ENCODE data around the gene TMEM92.
"Not testable (repeated sequence)": the region's sequence is repeated elsewhere in the genome, so short reads cannot be mapped to it uniquely, and the experiment has no call there.

Gene TMEM92

GRCh38 chr17:50301891-50302584 lies 27.8 kb downstream of the TMEM92 start:
- DNase-seq: no peak

DNA sequence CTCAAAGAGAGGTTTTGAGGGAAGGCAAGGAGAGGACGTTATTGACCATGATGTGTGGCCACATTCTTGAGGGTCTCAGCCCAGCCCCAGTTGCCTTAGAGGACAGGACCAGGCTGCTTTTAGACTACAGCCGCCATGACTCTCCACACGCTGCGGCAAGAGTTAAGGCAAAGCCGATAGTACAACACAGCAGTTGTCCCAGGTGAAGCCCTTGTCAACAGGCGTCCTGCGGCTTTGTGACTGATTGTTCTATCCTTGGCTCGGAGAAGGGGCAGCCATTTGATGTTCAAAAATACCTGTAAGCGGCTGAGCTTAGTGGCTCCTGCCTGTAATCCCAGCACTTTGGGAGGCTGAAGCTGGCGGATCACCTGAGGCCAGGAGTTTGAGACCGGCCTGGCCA lies 28.8 kb downstream of the TMEM92 start:
- no peak for DNase-seq

DNA sequence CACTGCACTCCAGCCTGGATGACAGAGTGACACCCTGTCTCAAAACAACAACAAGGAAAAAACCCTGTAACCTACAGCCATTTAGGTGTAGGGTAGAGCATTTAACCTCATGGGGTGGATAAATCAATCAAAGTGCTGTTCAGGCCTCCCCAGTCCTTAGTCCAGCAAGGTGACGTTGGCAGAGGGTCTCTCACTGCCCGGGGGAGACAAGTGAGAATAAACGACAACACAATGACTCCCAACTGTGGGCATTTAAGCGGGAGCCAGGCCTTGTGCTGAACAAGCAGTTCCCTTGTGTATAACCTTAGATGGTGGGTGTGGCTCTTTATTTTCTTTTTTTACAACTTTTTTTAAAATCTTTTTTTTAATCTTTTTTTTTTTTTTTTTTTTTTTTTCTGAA lies 29.3 kb downstream of the TMEM92 start:
- DNase-seq: no peak

- no peak for DNase-seq
Measured at GRCh38 chr17:50304781-50305404, 30.6 kb downstream of the TMEM92 start.

GRCh38 chr17:50307654-50308053 lies 33.4 kb downstream of the TMEM92 start:
- no peak for DNase-seq

DNA sequence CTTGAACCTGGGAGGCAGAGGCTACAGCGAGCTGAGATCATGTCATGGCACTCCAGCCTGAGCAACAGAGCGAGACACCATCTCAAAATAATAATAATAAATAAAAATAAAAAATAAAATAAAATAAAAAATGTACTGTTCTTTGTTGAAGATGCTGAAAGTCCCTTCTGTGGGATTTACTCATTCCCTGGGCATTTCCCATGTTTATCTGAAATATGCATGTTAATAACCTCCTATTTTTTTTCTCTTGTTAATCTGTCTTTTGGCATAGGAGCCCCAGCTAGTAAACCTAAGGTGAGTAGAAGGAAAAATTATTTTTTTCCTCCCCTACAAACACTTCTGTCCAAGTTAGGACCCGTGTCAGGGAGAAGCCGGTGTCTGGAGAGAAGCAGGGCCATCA lies 34.4 kb downstream of the TMEM92 start:
- DNase-seq: no peak

GRCh38 chr17:50310455-50311111 lies 36.3 kb downstream of the TMEM92 start:
- no peak for DNase-seq

DNA sequence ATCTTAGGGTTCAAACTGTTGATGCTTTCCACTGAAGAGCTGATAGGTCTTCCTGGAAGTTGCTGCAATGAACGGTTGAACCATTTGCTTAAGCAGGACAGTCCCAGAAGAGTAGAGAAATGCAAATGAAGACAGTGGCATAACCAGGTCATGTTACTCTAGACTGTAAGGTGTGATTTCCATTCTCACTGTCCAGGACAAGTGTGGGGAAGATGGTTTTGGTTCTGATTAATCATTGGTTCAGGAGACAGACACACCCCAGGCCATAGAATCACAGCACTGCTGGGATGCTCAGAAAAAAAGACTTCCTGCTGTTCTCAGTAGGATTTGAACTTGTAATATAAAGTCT lies 36.8 kb downstream of the TMEM92 start:
- no peak for DNase-seq

- no peak for DNase-seq
Measured at GRCh38 chr17:50311483-50311882, 37.2 kb downstream of the TMEM92 start.

DNA sequence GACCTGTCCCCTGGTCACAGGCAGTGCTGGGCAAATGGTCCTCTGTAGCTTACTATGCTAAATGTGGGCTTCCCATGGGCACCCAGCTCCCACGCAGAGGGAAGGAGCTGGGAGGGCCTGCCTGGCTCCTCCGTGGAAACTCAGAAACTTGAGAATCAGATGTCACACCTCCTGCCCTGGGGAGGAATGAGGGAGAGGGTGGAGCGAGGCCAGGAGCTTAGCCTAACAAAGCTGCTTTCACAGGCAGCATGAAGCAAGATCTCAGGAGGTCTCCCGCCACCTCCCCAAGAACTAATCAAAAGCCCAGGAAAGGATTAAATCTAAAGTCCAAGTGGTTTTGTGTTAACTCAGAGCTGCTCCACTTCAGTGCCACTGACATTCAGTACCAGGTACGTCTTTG lies 38.0 kb downstream of the TMEM92 start:
- DNase-seq: no peak

DNA sequence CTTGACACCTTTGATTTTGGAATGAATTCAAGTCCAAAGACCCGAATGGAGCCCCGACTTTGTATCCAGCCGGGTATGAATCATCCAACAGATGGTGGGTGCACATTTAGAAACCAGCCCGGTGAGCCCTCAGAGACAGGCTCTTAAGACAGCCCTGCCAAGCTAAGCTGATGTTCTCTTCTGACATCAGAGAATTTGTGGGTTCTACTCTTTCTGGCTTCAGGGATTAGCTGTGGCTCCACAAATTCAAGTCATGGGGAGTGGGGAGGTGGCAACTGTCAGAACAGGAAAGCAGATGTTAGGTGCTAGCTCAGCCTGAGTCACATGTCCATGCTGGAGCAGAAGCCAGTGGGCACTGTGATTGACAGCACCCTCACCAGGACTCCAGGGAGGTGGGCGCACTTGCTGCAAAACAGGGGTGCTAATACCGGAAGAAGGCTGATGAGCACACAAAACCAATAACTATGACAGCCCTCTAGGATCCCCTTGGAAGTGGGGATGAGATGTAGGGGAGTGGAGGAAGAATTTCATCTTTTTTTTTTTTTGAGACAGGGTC lies 40.3 kb downstream of the TMEM92 start:
- DNase-seq: no peak

- DNase-seq: no peak
Measured at GRCh38 chr17:50316016-50316587, 41.8 kb downstream of the TMEM92 start.

DNA sequence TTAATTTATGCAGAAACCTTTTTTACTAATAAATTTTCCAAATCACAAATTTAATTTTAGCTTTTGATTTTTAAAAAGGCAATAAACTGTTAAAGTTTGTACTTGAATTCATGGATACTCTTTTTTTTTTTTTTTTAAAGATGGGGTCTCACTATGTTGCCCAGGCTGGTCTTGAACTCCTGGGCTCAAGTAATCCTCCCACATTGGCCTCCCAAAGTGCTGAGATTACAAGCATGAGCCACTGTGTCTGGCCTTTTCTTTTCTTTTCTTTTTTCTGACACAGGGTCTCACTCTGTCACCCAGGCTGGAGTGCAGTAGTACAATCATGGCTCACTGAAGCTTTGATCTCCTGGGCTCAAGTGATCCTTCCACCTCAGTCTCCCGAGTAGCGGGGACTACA lies 42.4 kb downstream of the TMEM92 start:
- DNase-seq: not testable (repeated sequence)

DNA sequence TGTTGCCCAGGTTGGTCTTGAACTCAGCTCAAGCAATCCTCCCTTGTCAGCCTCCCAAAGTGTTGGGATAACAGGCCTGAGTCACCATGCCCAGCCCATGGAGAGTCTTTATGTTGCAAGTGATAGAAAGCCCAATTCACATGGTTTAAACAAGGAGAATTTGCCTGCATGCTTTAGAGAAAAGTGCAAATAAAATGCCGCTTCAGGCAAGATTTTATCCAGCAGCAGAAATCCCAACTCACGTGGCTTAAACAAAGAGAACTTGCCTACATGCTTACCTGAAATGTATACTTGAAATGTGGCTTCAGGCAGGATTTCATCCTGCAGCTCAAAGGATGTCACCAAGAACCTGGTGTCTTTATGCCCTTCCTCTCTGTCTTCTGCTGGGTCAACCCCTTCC lies 42.9 kb downstream of the TMEM92 start:
- DNase-seq: no peak

GRCh38 chr17:50318501-50319285 lies 44.4 kb downstream of the TMEM92 start:
- DNase-seq: no peak

DNA sequence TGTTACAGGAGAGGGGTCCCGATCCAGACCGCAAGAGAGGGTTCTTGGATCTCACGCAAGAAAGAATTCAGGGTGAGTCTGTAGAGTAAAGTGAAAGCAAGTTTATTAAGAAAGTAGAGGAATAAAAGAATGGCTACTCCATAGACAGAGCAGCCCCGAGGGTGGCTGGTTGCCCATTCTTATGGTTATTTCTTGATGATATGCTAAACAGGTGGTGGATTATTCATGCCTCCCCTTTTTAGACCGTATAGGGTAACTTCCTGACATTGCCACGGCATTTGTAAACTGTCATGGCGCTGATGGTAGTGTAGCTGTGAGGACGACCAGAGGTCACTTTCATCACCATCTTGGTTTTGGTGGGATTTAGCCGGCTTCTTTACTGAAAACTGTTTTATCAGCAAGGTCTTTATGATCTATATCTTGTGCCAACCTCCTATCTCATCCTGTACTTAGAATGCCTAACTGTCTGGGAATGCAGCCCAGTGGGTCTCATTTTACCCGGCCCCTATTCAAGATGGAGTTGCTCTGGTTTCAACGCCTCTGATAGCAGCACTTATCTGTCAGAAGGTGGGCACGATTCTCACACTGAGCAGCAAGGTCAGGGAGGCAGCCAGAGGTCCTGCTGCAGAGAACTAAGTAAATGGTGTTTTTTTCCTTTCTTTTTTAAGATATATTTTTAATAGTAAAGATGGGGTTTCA lies 45.2 kb downstream of the TMEM92 start:
- DNase-seq: no peak

GRCh38 chr17:50322271-50322670 lies 48.0 kb downstream of the TMEM92 start:
- no peak for DNase-seq

GRCh38 chr17:50323060-50323459 lies 48.8 kb downstream of the TMEM92 start:
- no peak for DNase-seq

DNA sequence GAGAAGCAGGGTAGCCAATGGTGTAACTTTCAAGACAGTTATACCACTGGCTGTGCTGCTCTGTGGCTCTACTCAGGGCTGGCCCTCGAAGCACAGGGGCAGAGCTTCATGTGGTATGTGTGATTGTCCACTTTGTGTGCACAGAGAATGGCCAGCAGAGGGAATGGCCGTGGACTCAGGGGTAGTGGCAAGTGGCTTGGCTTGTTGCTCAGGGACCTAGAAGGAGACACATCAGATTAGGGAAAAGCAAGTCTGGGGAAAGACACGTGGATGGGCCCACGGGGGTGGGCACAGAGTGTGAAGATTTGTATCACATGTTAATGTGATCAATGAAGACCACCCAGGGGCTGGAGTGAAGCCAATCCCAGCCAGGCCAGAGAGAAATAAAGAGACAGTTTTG lies 51.6 kb downstream of the TMEM92 start:
- no peak for DNase-seq

DNA sequence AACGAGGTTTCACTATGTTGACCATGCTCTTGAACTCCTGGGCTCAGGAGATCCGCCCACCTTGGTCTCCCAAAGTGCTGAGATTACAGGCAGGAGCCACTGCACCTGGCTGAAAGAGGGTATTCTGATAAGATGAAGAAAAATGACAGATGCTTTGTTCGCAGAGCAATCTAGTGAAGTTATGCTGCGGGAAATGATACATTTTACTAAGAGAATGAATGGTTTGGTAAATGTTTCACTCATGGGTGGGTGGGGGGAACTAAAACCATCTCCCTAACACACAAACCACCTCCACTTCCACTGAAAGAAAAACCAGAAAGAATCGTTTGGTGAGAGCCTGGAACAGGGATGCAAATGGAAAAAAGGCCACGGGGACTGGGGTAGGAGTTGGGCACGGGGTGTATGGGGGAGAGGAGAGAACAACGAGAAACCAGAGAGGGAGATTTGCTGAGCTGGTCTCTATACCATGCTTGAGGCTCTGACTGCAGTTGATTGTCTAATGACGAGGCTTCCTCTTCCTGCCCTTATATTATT lies 52.6 kb downstream of the TMEM92 start:
- DNase-seq: no peak

DNA sequence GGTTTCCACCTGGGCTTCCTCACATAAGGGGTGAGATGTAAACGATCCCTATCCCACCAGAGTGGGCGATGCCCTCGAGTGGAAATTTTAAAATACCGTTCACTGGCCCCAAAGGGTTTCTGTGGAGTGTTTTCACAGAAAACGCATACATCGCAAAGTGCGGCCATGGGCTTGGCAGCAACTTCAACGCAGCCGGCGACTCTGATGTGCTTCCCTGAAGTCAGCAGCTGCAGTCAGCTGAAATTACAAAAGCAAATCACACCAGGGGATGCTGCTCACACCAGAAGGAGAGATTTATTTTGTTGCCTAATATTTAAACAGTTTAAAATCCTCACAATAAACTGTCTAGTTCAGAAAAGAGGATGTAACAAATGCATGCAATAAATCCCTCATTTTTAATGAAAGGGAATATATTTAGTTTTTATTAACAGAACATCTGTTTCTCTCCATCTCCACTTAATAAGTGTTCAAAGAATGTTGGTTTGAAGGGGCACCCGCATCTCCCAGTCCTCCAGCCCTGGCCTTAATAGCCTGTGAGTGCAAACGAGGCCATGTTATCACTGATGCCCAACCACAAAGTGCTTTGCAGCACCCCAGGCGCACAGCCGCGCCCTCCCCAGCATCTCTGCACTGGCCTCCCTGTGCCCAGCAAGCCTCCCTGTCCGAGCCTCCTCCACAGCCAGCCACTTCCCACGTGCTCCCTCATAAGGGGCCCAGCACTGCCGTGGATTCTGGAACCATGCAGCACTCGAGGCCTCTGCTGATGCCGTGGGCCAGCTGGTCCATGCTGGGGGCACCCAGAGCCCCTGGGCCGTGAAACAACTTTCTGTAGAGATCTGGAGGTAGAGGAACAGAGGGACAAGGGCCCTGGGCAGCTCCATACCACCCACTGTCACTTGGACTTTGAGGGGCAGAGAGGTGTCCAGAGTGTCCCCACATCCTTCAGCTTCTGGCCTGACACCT lies 54.4 kb downstream of the TMEM92 start:
- no peak for DNase-seq
